COLO668 (cell line): ENCODE data around the gene CHRND.

Source experiments
- DNase-seq: peaks from one replicate; lab custom pipeline; 2025; ENCODE audit not compliant: unreplicated experiment; lab: John Stamatoyannopoulos, UW

Gene CHRND

DNA sequence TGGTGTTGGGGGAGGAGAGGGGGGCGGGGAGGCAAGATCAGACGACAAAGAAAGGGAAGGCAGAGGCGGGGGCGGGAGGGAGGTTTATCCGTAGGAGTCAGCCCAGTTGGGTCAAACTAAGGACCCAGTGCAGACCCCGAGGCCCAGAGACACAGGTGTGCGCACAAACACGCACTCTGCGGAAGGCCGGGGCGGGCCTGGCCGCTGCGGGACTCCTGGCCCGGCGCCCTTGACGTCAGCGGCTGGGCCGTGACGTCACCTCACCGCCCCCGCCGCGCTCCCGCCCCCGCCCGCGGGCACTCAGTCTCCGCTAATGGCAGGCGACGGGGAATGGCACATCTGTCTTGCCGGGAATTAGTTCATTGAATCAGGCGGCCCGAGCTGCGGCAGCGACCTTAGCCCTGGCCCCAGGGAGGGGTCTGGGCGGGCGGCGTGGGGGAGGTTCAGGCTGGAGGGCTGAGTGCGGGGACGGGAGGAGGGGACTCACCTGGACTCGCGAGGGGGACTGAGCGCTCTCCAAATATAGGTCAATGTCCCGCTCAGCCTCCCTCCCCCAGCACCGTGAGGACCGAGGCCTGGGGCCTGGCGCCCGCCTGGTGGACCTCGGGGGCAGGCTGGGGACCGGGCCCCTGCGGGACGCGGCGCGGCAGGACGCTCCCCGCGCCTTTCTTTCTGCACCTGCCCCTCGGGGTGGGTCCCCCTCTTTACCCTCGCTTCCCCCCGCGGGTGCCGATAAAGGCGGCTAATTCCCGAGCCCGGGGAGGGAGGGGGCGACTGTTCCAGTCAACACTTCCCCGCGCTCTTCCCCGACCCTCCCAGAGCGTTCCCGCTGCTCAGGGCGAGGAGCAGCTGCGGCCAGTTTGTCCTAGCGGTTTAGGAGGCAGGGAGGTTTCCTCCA lies 22.8 kb upstream of the CHRND start:
- DNase-seq: peak; percentile 26

DNA sequence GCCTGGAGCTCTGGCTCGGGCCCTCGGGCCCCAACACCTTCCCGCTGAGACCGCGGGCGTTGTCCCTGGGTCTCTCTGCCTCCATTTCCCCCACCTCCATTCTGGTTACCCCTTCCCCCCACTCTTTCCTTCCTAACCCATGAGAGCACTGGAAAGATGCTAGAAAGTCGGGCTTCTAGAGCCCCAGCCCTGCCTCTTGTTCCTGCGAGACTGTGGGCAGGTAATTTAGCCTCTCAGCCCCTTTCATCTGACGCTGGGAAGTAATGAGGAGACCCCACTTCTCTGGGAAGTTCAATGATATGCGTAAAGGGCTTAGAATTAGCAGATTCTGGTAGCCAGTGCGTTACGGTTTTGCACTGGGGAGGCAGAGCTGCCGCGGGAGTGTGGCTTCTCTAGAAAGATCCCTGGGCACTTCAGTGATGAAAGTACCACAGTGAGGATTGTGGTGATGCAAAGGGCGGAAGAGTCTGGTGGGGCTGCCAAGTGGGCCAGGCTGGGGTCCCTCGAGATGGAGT lies 22.1 kb upstream of the CHRND start:
- DNase-seq: no peak

- DNase-seq: no peak
These were observed 21.5 kb upstream of the CHRND start for GRCh38 chr2:232504438-232504837.

DNA sequence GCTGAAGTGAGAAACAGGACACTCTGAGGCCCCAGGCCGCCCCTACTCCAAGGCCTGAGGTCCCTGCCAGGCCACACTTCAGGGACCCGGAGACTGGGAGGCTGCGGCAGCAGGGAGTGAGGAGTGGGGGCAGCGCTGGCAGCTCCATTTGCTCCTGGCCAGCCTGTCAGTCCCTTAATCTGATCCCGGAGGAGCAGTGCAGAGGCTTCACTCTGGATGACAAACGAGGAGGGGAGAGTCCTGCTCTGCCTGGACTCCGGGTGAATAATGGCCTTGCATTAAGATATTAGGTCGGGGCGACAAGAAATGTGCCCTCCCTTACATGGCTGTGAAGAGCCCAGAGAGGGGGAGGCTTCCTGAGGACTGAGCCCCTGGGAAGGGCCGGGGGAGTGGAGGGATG lies 20.1 kb upstream of the CHRND start:
- DNase-seq: no peak

DNA sequence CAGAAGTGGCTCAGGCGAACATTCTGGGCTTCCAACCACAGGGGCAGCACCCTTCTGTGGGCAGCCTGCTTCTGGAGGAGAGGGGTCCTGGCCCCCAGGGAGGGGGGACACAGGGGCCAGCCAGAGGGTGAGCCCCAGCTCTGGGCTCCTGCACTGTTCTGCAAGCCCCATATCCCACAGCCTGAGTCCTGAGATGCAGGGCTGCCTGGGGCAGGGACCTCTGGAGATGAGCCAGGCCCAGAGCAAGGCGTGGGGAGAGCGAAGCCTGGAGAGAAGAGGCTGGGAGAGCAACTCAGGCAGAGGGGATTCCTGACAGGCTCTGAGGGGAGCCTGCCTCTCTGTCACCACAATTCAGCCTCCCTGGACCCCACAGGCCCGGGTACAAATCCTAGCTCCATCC lies 19.3 kb upstream of the CHRND start:
- DNase-seq: no peak

DNA sequence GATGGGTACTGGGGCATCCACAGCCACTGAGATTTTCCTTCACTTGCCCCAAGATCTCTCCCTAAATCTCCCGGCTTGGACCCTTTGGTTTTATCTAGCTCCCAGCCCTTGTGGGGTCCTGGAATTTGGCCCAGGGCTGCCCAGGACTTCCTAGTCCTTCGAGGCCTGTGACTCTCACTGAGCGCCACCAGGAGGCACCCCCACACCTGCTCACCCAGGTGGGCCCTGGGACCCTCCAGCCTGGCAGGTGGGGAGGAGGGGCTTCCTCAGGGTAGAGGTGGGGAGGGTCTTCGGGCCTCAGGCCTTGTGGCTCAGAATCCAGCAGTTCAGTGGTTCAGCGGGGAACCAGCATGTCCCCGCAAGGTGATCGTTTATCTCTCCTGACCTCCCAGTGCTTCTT lies 17.7 kb upstream of the CHRND start:
- no peak for DNase-seq

- DNase-seq: no peak
These were observed 14.5 kb upstream of the CHRND start for GRCh38 chr2:232511336-232511890.

DNA sequence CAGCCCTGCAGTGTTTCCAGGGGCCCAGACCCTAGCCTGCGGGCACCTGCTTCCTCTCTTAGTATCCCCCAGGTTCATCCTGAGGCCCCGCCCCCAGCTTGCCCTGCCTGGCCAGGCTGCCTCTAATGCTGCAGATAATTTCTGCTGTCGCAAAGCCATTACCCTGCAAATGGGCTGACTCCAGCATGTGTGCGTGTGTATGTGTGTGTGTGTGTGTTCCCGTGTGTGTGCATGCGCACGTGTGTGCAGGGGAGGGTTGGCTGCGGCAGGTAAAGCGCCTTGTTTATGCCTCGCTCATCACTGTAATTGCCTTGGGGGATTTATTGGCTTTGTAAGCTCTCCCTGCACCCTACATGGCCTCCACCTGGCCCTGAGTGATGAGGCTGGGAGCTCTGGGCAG lies 13.4 kb upstream of the CHRND start:
- no peak for DNase-seq

GRCh38 chr2:232513353-232513752 lies 12.6 kb upstream of the CHRND start:
- no peak for DNase-seq

DNA sequence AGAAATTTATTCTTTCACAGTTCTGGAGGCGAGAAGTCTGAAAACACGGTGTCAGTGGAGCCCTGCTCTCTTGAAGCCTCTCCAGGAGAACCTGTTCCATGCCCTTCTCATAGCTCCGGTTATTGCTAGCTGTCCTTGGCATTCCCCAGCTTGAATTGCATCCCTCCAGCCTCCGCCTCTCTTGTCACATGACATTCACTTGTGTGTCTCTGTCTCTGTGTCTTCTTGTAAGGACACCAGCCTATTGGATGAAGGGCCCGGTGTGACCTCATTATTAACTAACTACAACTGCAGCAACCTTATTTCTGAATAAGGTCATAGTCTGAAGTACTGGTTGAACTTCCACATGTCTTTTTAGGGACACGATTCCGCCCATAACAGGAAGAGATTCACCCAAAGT lies 10.3 kb upstream of the CHRND start:
- DNase-seq: no peak

DNA sequence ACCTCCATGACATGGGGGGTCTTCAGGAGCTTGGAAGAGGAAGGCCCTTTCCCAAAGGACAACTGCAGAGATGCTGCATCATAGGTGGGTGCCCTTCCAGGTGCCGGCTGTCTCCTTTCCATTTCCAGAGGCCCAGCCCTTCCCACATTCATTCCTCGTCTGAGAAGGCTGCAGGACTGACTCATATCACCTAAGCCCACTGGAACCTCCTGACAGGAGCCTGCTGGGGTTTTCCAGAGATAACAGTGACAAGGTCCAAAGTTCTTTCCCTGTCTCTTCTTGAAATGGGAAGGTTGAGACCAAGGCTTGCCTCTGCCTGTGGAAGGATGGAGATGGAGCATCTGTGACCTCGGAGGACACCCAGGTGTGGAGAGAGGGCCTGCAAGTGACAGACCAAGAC lies 9.4 kb upstream of the CHRND start:
- no peak for DNase-seq

DNA sequence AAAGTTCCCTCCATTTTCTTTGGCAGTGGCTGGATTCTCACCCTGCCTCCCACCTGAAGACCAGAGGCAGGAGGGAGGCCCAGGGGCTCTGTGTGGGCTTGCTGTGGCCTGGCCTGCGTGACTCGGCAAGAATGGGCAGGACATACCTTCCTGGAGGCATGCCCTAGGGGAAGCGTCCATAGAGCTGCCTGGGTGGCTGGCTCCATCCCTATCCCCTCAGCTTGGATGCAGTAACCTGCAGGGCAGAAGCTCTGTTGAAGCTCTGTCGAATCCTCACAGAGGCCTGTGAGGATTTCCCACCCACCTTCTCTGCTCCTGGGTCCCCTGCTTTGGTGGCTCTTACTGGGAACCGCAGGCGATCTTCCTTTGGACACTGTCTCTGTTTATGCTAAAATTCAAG lies 7.1 kb upstream of the CHRND start:
- no peak for DNase-seq

GRCh38 chr2:232519581-232520438 lies 6.2 kb upstream of the CHRND start, which contains the start of gene PRSS56:
PRSS56 (plus strand) TSS chr2:232520388; CDS start chr2:232520599, 211 bp downstream.
- DNase-seq: no peak

DNA sequence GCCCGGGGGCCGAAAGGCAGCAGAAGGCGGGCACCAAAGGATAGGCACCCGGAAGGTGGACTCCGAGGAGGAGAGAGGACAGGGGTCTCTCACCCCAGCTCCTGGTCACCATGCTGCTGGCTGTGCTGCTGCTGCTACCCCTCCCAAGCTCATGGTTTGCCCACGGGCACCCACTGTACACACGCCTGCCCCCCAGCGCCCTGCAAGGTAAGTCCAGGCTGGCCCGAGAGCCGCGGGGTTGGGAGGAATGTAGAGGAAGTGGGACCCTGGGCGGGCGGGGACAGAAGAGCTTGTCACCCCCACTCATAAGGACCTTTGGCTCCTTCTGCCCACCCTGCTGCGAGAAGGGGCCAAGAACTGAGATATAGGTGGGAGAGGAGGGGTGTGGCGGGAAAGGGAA lies 5.5 kb upstream of the CHRND start:
- no peak for DNase-seq

GRCh38 chr2:232521098-232521497 lies 4.9 kb upstream of the CHRND start:
- no peak for DNase-seq

- peak; percentile 39 for DNase-seq
These were observed 3.9 kb upstream of the CHRND start for GRCh38 chr2:232521959-232522622.

DNA sequence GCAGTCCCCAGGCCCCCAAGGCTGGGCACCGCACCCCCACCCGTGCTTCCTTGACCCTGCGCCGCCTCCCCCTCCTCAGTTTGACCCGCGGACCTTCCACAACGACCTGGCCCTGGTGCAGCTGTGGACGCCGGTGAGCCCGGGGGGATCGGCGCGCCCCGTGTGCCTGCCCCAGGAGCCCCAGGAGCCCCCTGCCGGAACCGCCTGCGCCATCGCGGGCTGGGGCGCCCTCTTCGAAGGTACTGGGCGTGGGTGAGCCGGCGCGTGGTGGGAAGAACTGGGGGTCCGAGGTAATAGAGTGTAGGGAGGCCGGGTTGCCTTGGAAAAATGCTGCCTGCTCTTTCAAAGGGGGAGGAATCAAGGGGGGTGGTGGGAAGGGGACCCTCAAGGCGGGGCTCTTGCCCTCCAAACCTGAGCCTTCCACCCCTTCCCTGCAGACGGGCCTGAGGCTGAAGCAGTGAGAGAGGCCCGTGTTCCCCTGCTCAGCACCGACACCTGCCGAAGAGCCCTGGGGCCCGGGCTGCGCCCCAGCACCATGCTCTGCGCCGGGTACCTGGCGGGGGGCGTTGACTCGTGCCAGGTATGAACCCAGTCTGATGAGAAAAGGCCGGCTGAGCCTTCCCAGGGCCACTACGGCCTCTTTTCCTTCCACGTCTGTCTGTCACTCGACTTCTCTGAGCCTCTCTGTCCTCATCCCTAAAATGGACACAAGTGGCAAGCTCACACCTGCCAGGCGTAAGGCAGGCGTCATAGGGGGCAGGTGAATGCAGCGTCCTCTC lies 3.1 kb upstream of the CHRND start:
- no peak for DNase-seq

DNA sequence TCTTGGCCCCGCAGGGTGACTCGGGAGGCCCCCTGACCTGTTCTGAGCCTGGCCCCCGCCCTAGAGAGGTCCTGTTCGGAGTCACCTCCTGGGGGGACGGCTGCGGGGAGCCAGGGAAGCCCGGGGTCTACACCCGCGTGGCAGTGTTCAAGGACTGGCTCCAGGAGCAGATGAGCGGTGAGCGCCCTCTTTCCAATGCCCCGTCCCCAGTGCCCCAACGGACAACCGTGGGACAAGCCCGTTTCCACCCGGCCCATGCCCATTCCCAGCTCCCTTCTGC lies 2.6 kb upstream of the CHRND start:
- no peak for DNase-seq

GRCh38 chr2:232523682-232524597 lies 2.0 kb upstream of the CHRND start:
- peak; percentile 40 for DNase-seq
